Neural cell (in vitro differentiated cells): ENCODE results near the gene GFM1.

Experiments used
- EP300 ChIP-seq: fragments of 450-650 bp; conservative IDR thresholded peaks from 2 replicates; pipeline ENCODE4 v1.6.1; 2014; ENCODE audit warnings: antibody characterized with exemption, mild to moderate bottlenecking, moderate library complexity; ENCODE audit not compliant: poor library complexity, severe bottlenecking
- EZH2 ChIP-seq: fragments of 200-600, 300-800 bp; shearing (Covaris generic), sonication (generic); IDR thresholded peaks from 2 replicates; pipeline ENCODE4 v1.6.1; 2014; ENCODE audit warnings: antibody characterized with exemption, low read length, borderline replicate concordance, mild to moderate bottlenecking; ENCODE audit not compliant: insufficient read depth, poor library complexity, severe bottlenecking
- MXI1 ChIP-seq: fragments of 450-650 bp; conservative IDR thresholded peaks from 2 replicates; pipeline ENCODE4 v1.6.1; 2014; ENCODE audit warnings: antibody characterized with exemption, mild to moderate bottlenecking; ENCODE audit not compliant: poor library complexity, severe bottlenecking
- POLR2AphosphoS5 ChIP-seq: IDR thresholded peaks from 2 replicates; pipeline ENCODE4 v1.6.1; 2012
- RAD21 ChIP-seq: fragments of 450-650 bp; conservative IDR thresholded peaks from 2 replicates; pipeline ENCODE4 v1.6.1; 2014; ENCODE audit warnings: antibody characterized with exemption, mild to moderate bottlenecking, moderate library complexity
- TAF1 ChIP-seq: IDR thresholded peaks from 2 replicates; pipeline ENCODE4 v1.6.1; 2012; ENCODE audit warnings: low read depth
- TF ChIP-seq, protein P1 (sequence below): fragments of 450-650 bp; IDR thresholded peaks from 2 replicates; pipeline ENCODE4 v1.5.1; 2014; ENCODE audit warnings: antibody characterized with exemption, mild to moderate bottlenecking, moderate library complexity; ENCODE audit not compliant: poor library complexity, severe bottlenecking

DNA sequence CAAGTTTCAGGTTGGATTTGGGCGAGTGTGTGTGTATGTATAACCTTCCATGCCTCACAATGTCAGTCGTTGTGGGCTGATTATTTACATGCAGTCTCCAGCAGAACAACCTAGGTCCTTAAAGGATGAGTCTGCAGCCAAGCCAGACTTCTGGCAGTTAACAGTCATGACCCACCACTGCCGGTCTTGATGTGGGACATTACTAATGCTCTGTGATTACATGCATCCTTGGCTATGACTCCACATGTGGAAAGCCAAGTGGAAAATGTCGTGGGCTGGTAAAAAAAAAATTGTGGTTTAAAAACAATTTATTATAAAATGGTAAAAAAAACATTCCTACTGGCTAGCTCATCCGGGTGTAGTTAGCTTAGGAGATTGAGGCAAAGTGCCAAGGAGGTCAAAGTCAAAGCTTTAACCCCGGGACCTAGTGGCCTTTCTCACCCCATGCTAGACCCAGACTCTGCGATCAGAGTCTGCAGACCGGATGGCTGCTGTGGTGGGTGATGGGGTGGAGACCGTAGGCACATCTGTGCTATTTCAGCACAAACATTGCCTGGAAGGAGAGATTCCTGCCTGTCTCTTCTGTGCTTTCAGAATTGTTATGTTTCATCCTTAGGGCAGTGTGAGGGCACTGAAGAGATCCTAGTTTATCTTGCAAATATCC, 81.2 kb downstream of the GFM1 start:
- TF ChIP-seq, protein P1, sequence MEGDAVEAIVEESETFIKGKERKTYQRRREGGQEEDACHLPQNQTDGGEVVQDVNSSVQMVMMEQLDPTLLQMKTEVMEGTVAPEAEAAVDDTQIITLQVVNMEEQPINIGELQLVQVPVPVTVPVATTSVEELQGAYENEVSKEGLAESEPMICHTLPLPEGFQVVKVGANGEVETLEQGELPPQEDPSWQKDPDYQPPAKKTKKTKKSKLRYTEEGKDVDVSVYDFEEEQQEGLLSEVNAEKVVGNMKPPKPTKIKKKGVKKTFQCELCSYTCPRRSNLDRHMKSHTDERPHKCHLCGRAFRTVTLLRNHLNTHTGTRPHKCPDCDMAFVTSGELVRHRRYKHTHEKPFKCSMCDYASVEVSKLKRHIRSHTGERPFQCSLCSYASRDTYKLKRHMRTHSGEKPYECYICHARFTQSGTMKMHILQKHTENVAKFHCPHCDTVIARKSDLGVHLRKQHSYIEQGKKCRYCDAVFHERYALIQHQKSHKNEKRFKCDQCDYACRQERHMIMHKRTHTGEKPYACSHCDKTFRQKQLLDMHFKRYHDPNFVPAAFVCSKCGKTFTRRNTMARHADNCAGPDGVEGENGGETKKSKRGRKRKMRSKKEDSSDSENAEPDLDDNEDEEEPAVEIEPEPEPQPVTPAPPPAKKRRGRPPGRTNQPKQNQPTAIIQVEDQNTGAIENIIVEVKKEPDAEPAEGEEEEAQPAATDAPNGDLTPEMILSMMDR = no peak
- TF ChIP-seq RAD21 = no peak
- no peak for TF ChIP-seq EP300
- TF ChIP-seq POLR2AphosphoS5 = no peak
- no peak for TF ChIP-seq TAF1
- TF ChIP-seq EZH2 = no peak
- TF ChIP-seq MXI1 = no peak
